ENCODE results near the gene GPR68.

DNA sequence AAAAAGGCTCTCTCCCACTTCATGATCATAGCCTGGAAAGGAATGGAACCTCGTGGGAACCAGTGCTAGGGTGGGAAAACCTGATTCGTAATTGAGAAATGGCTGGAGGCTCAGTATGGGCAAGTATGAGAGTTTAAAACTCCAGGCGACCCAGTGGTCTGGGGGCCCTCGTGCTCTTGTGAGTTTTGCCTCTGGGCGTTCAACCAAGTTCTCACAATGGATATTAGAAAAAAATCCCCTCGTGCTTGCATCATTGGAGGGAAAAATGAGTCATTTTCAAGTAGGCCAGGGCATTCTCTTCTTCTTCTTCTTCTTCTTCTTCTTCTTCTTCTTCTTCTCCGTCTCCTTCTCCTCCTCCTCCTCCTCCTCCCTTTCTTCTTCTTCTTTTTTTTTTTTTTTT lies 39.0 kb downstream of the GPR68 start:
- TF ChIP-seq, protein P1, sequence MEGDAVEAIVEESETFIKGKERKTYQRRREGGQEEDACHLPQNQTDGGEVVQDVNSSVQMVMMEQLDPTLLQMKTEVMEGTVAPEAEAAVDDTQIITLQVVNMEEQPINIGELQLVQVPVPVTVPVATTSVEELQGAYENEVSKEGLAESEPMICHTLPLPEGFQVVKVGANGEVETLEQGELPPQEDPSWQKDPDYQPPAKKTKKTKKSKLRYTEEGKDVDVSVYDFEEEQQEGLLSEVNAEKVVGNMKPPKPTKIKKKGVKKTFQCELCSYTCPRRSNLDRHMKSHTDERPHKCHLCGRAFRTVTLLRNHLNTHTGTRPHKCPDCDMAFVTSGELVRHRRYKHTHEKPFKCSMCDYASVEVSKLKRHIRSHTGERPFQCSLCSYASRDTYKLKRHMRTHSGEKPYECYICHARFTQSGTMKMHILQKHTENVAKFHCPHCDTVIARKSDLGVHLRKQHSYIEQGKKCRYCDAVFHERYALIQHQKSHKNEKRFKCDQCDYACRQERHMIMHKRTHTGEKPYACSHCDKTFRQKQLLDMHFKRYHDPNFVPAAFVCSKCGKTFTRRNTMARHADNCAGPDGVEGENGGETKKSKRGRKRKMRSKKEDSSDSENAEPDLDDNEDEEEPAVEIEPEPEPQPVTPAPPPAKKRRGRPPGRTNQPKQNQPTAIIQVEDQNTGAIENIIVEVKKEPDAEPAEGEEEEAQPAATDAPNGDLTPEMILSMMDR (conservative IDR thresholded peaks at IDR 0.05; ENCODE audit: low read depth in 2 of 2) = no peak
- TF ChIP-seq EZH2 (IDR thresholded peaks at IDR 0.05; ENCODE audit: low read depth, unreplicated experiment) = no peak
- no peak for TF ChIP-seq EZH2phosphoT487 (IDR thresholded peaks at IDR 0.05; ENCODE audit: unreplicated experiment)
- no peak for TF ChIP-seq POLR2AphosphoS5 (IDR thresholded peaks at IDR 0.05; ENCODE audit: low read depth)
- TF ChIP-seq CREB1 (CRISPR knock-in tag; IDR thresholded peaks at IDR 0.05; ENCODE audit: low read depth) = no peak
- TF ChIP-seq, protein P2, sequence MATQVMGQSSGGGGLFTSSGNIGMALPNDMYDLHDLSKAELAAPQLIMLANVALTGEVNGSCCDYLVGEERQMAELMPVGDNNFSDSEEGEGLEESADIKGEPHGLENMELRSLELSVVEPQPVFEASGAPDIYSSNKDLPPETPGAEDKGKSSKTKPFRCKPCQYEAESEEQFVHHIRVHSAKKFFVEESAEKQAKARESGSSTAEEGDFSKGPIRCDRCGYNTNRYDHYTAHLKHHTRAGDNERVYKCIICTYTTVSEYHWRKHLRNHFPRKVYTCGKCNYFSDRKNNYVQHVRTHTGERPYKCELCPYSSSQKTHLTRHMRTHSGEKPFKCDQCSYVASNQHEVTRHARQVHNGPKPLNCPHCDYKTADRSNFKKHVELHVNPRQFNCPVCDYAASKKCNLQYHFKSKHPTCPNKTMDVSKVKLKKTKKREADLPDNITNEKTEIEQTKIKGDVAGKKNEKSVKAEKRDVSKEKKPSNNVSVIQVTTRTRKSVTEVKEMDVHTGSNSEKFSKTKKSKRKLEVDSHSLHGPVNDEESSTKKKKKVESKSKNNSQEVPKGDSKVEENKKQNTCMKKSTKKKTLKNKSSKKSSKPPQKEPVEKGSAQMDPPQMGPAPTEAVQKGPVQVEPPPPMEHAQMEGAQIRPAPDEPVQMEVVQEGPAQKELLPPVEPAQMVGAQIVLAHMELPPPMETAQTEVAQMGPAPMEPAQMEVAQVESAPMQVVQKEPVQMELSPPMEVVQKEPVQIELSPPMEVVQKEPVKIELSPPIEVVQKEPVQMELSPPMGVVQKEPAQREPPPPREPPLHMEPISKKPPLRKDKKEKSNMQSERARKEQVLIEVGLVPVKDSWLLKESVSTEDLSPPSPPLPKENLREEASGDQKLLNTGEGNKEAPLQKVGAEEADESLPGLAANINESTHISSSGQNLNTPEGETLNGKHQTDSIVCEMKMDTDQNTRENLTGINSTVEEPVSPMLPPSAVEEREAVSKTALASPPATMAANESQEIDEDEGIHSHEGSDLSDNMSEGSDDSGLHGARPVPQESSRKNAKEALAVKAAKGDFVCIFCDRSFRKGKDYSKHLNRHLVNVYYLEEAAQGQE (IDR thresholded peaks at IDR 0.05; ENCODE audit: unreplicated experiment) = no peak
- no peak for TF ChIP-seq JUNB (IDR thresholded peaks at IDR 0.05; ENCODE audit: unreplicated experiment)

All from GM23338 (cell line).